Heart left ventricle (tissue), 13 donors: ENCODE measurements around the gene KIF21B.

Experiments
- CTCF ChIP-seq, 12 donors: fragments of 200-600 bp; sonication (generic) in 4 of 12; IDR thresholded peaks; one replicate each; pipeline versions ENCODE4 v1.5.0 to v1.8.0; 2018 to 2022; ENCODE audit warnings: antibody characterized with exemption in 12 of 12, mild to moderate bottlenecking in 5 of 12
- POLR2A ChIP-seq, 2 donors: fragments of 450-650 bp; IDR thresholded peaks; one replicate each; pipeline ENCODE4 v1.6.1; 2017; ENCODE audit warnings: antibody characterized with exemption in 2 of 2, mild to moderate bottlenecking in 2 of 2, moderate library complexity in 2 of 2
- donor health status: ischemic (EF 13 %, LVEDD 7.1; RV severe dilation, severe dysfunction).
- donor health status: DM: no; HTN: yes; CAD: no.
- donor health status: DM: no; HTN: no; CAD: no.
- donor health status: ischemic (EF 25% LVEDD 6.9; RV normal size, moderate dysfunction).
- donor health status: ischemic (EF 25% LVEDD 5.7; RV mildly dilated, moderate dysfunction).
- donor health status: ischemic (EF 35%, LVEDD 5.7; RV mildly dilated, moderate dysfunction).
- donor health status: nonischemic (EF 11% LVEDD 7.7; RV severe dilation, severe dysfunction).
- donor health status: DM: yes; HTN: yes; CAD: no.
- donor health status: PGD.
- donor health status: ischemic (EF 29% LVEDD 5.4; RV normal size, mild dysfunction).
- donor health status: nonischemic (EF 23%, LVEDD 6.1; RV moderate dilation, normal function).

GRCh38 chr1:200921571-200922110 is 101.9 kb downstream of the KIF21B start:
- TF ChIP-seq CTCF (IDR thresholded peaks at IDR 0.05) = no peak
- TF ChIP-seq POLR2A (IDR thresholded peaks at IDR 0.05) = no peak
